SK-N-SH treated with all-trans-retinoic acid at 6 μM for 48 hours (cell line): Measurements from ENCODE around the gene TBC1D9B.

ENCODE experiments used
- ATAC-seq: fragments of 200-7000 bp; cut with Tn5 transposase; 3 replicates; pipeline ENCODE4 v1.9.1; 2020; ENCODE audit warnings: mild to moderate bottlenecking, moderate library complexity
- ARNTL ChIP-seq: fragments of 450-650 bp; formaldehyde crosslinking; IDR thresholded peaks from 2 replicates; pipeline ENCODE4 v1.5.0; 2020; ENCODE audit warnings: low read depth, mild to moderate bottlenecking, moderate library complexity, borderline replicate concordance
- BACH2 ChIP-seq: fragments of 250-450 bp; sonication (Bioruptor Pico); IDR thresholded peaks from 2 replicates; pipeline ENCODE4 v1.9.0; 2021; ENCODE audit warnings: mild to moderate bottlenecking, borderline replicate concordance
- CREB5 ChIP-seq: fragments of 250-450 bp; sonication (Bioruptor Pico); IDR thresholded peaks from 2 replicates; pipeline ENCODE4 v1.5.1; 2020; ENCODE audit warnings: low read depth, mild to moderate bottlenecking, moderate library complexity
- CSDC2 ChIP-seq: fragments of 250-450 bp; sonication (Bioruptor Pico); IDR thresholded peaks from 2 replicates; pipeline ENCODE4 v1.5.0; 2020; ENCODE audit warnings: mild to moderate bottlenecking, moderate library complexity
- CSRNP3 ChIP-seq: fragments of 250-450 bp; sonication (Bioruptor Pico); IDR thresholded peaks from 2 replicates; pipeline ENCODE4 v1.5.1; 2021; ENCODE audit warnings: mild to moderate bottlenecking, moderate library complexity
- ESRRG ChIP-seq: fragments of 250-450 bp; sonication (Bioruptor Pico); IDR thresholded peaks from 2 replicates; pipeline ENCODE4 v1.6.1; 2021; ENCODE audit warnings: mild to moderate bottlenecking
- ISL1 ChIP-seq: fragments of 250-450 bp; sonication (Bioruptor Pico); IDR thresholded peaks from 2 replicates; pipeline ENCODE4 v2.1.2; 2022; ENCODE audit warnings: mild to moderate bottlenecking, moderate library complexity
- OSR1 ChIP-seq: fragments of 250-450 bp; sonication (Bioruptor Pico); IDR thresholded peaks from 2 replicates; pipeline ENCODE4 v1.8.0; 2022; ENCODE audit warnings: moderate library complexity, mild to moderate bottlenecking, inconsistent platforms
- PATZ1 ChIP-seq: fragments of 250-450 bp; sonication (Bioruptor Pico); IDR thresholded peaks from 2 replicates; pipeline ENCODE4 v1.8.0; 2020; ENCODE audit warnings: mild to moderate bottlenecking, moderate library complexity, borderline replicate concordance
- PPARA ChIP-seq: fragments of 250-450 bp; sonication (Bioruptor Pico); IDR thresholded peaks from 2 replicates; pipeline ENCODE4 v1.5.0; 2020; ENCODE audit warnings: mild to moderate bottlenecking, borderline replicate concordance
- RARB ChIP-seq: fragments of 250-450 bp; sonication (Bioruptor Pico); IDR thresholded peaks from 2 replicates; pipeline ENCODE4 v1.8.0; 2021; ENCODE audit warnings: mild to moderate bottlenecking, moderate library complexity
- SNAI2 ChIP-seq: fragments of 250-450 bp; sonication (Bioruptor Pico); IDR thresholded peaks from 2 replicates; pipeline ENCODE4 v1.5.0; 2020; ENCODE audit warnings: mild to moderate bottlenecking, moderate library complexity
- TCF4 ChIP-seq: fragments of 250-450 bp; sonication (Bioruptor Pico); IDR thresholded peaks from 2 replicates; pipeline ENCODE4 v1.8.0; 2021; ENCODE audit warnings: mild to moderate bottlenecking, moderate library complexity, borderline replicate concordance
- TOX ChIP-seq: fragments of 250-450 bp; sonication (Bioruptor Pico); IDR thresholded peaks from 2 replicates; pipeline ENCODE4 v1.8.0; 2021; ENCODE audit warnings: mild to moderate bottlenecking, moderate library complexity, borderline replicate concordance
- TSHZ2 ChIP-seq: fragments of 250-450 bp; sonication (Bioruptor Pico); IDR thresholded peaks from 2 replicates; pipeline ENCODE4 v1.5.0; 2020; ENCODE audit warnings: mild to moderate bottlenecking, moderate library complexity
- ZC3H10 ChIP-seq: fragments of 250-450 bp; sonication (Bioruptor Pico); IDR thresholded peaks from 2 replicates; pipeline ENCODE4 v1.5.1; 2021; ENCODE audit warnings: mild to moderate bottlenecking, moderate library complexity
- ZFP3 ChIP-seq: fragments of 250-450 bp; sonication (Bioruptor Pico); IDR thresholded peaks from 2 replicates; pipeline ENCODE4 v1.5.0; 2020; ENCODE audit warnings: mild to moderate bottlenecking, moderate library complexity
- ZFP30 ChIP-seq: fragments of 450-650 bp; formaldehyde crosslinking; IDR thresholded peaks from 2 replicates; pipeline ENCODE4 v1.5.0; 2022; ENCODE audit warnings: mild to moderate bottlenecking, moderate library complexity
- ZNF565 ChIP-seq: fragments of 450-650 bp; formaldehyde crosslinking; conservative IDR thresholded peaks from 2 replicates; pipeline ENCODE4 v1.5.0; 2020; ENCODE audit warnings: low read depth, mild to moderate bottlenecking, moderate library complexity
- ZNF70 ChIP-seq: fragments of 450-650 bp; formaldehyde crosslinking; IDR thresholded peaks from 2 replicates; pipeline ENCODE4 v1.5.0; 2020; ENCODE audit warnings: mild to moderate bottlenecking, moderate library complexity
- ZNF8 ChIP-seq: fragments of 450-650 bp; formaldehyde crosslinking; IDR thresholded peaks from 2 replicates; pipeline ENCODE4 v1.5.0; 2020; ENCODE audit warnings: mild to moderate bottlenecking, moderate library complexity

The TBC1D9B gene

GRCh38 chr5:179914032-179914755 is 6.5 kb upstream of the TBC1D9B start:
- no peak for TF ChIP-seq ZFP3 (CRISPR knock-in tag)
- TF ChIP-seq ZNF565 (CRISPR knock-in tag): no peak
- TF ChIP-seq ZNF8 (CRISPR knock-in tag): no peak
- no peak for TF ChIP-seq ARNTL (CRISPR knock-in tag)
- no peak for TF ChIP-seq ZFP30
- no peak for TF ChIP-seq ESRRG (CRISPR knock-in tag)
- no peak for TF ChIP-seq RARB (CRISPR knock-in tag)
- TF ChIP-seq ZNF70 (CRISPR knock-in tag): no peak
- TF ChIP-seq BACH2 (CRISPR knock-in tag): no peak
- no peak for TF ChIP-seq ISL1
- TF ChIP-seq CREB5 (CRISPR knock-in tag): no peak
- TF ChIP-seq TCF4: no peak
- no peak for TF ChIP-seq OSR1 (CRISPR knock-in tag)
- no peak for TF ChIP-seq TSHZ2 (CRISPR knock-in tag)
- TF ChIP-seq SNAI2: no peak
- no peak for TF ChIP-seq CSDC2 (CRISPR knock-in tag)
- peak; percentile 22; the same call in 1 of the 3 replicates for ATAC-seq

- ATAC-seq: no peak
- no peak for TF ChIP-seq ZNF565 (CRISPR knock-in tag)
- TF ChIP-seq PATZ1 (CRISPR knock-in tag): no peak
- no peak for TF ChIP-seq ZFP3 (CRISPR knock-in tag)
- TF ChIP-seq ARNTL (CRISPR knock-in tag): no peak
- TF ChIP-seq TCF4: no peak
- TF ChIP-seq PPARA (CRISPR knock-in tag): no peak
- TF ChIP-seq CSDC2 (CRISPR knock-in tag): no peak
- no peak for TF ChIP-seq SNAI2
- TF ChIP-seq TSHZ2 (CRISPR knock-in tag): no peak
- no peak for TF ChIP-seq CSRNP3
- TF ChIP-seq ZC3H10 (CRISPR knock-in tag): no peak
- no peak for TF ChIP-seq ESRRG (CRISPR knock-in tag)
- TF ChIP-seq ISL1: no peak
- no peak for TF ChIP-seq RARB (CRISPR knock-in tag)
- no peak for TF ChIP-seq BACH2 (CRISPR knock-in tag)
- no peak for TF ChIP-seq ZNF70 (CRISPR knock-in tag)
- TF ChIP-seq TOX (CRISPR knock-in tag): no peak
- no peak for TF ChIP-seq OSR1 (CRISPR knock-in tag)
- TF ChIP-seq CREB5 (CRISPR knock-in tag): no peak
- TF ChIP-seq, all 23 proteins: peak for 0
These were observed 5.8 kb upstream of the TBC1D9B start for GRCh38 chr5:179913461-179913860.
